ENCODE results near the gene TMEM212. TPM values are rescaled to one million over a fixed set of nuclear protein-coding genes. Genes with fewer than 3 reads are reported as not detected.

TMEM212 gene
- total RNA-seq, 1 donor from 2014 or later = not detected

- Mint-ChIP-seq H3K27ac (ENCODE audit: unreplicated experiment) (no peak within 1 kb of the TSS), H3K4me1 (ENCODE audit: low read depth, unreplicated experiment) (peaks cover 2% of the 10 kb centered on the region), H3K4me3 (ENCODE audit: unreplicated experiment) (peak within 1 kb of the TSS; percentile 86)
Measured at GRCh38 chr3:171809861-171810628, 33.1 kb upstream of the TMEM212 start, which contains the start of gene PLD1. TSS of gene PLD1 (minus strand) at chr3:171810483. CDS start at chr3:171738051, 72,432 bp downstream.

GRCh38 chr3:171810629-171811294 is 32.4 kb upstream of the TMEM212 start:
- H3K36me3 Mint-ChIP-seq (ENCODE audit: unreplicated experiment) = peaks cover 5% of the 10 kb centered on the region
- no peak for TF ChIP-seq CTCF (IDR thresholded peaks at IDR 0.05; ENCODE audit: partially characterized antibody, unreplicated experiment)
- H3K27me3 Mint-ChIP-seq (ENCODE audit: unreplicated experiment) = peaks cover 6% of the 10 kb centered on the region
- H3K9me3 Mint-ChIP-seq (ENCODE audit: unreplicated experiment) = no peaks in the 10 kb centered on the region
- H3K4me1 Mint-ChIP-seq (ENCODE audit: low read depth, unreplicated experiment) = peaks cover 2% of the 10 kb centered on the region
- peak overlapping the region; percentile 82 for H3K4me3 Mint-ChIP-seq (ENCODE audit: unreplicated experiment)
- DNase-seq = no peak
- H3K27ac Mint-ChIP-seq (ENCODE audit: unreplicated experiment) = no peak overlapping the region

More at GRCh38 chr3:171809861-171810628, 33.1 kb upstream of the TMEM212 start, which contains the start of gene PLD1:
- Mint-ChIP-seq H3K36me3 (ENCODE audit: unreplicated experiment) (peaks cover 5% of the 10 kb centered on the region), H3K9me3 (ENCODE audit: unreplicated experiment) (no peaks in the 10 kb centered on the region), H3K27me3 (ENCODE audit: unreplicated experiment) (peaks cover 6% of the 10 kb centered on the region)
- DNase-seq = peak; percentile 64
- no peak for TF ChIP-seq CTCF (IDR thresholded peaks at IDR 0.05; ENCODE audit: partially characterized antibody, unreplicated experiment)

- peak overlapping the region; percentile 4 for H3K4me3 Mint-ChIP-seq (ENCODE audit: unreplicated experiment)
- no peak for TF ChIP-seq CTCF (IDR thresholded peaks at IDR 0.05; ENCODE audit: partially characterized antibody, unreplicated experiment)
- DNase-seq = no peak
- peaks cover 5% of the 10 kb centered on the region for H3K36me3 Mint-ChIP-seq (ENCODE audit: unreplicated experiment)
- no peak overlapping the region for H3K27ac Mint-ChIP-seq (ENCODE audit: unreplicated experiment)
- peaks cover 2% of the 10 kb centered on the region for H3K4me1 Mint-ChIP-seq (ENCODE audit: low read depth, unreplicated experiment)
- peaks cover 6% of the 10 kb centered on the region for H3K27me3 Mint-ChIP-seq (ENCODE audit: unreplicated experiment)
- no peaks in the 10 kb centered on the region for H3K9me3 Mint-ChIP-seq (ENCODE audit: unreplicated experiment)
Measured at GRCh38 chr3:171811295-171811912, 31.7 kb upstream of the TMEM212 start.

GRCh38 chr3:171811913-171812335 is 31.2 kb upstream of the TMEM212 start:
- no peak for DNase-seq
- H3K27ac Mint-ChIP-seq (ENCODE audit: unreplicated experiment) = no peak overlapping the region
- H3K27me3 Mint-ChIP-seq (ENCODE audit: unreplicated experiment) = peaks cover 6% of the 10 kb centered on the region
- no peak for TF ChIP-seq CTCF (IDR thresholded peaks at IDR 0.05; ENCODE audit: partially characterized antibody, unreplicated experiment)
- H3K9me3 Mint-ChIP-seq (ENCODE audit: unreplicated experiment) = no peaks in the 10 kb centered on the region
- H3K36me3 Mint-ChIP-seq (ENCODE audit: unreplicated experiment) = peaks cover 5% of the 10 kb centered on the region
- no peak overlapping the region for H3K4me3 Mint-ChIP-seq (ENCODE audit: unreplicated experiment)
- H3K4me1 Mint-ChIP-seq (ENCODE audit: low read depth, unreplicated experiment) = peaks cover 2% of the 10 kb centered on the region

All from glutamatergic neuron (in vitro differentiated cells).